B cell (primary cell): ENCODE measurements around the gene MAN2A1. TPM values are rescaled to one million over a fixed set of nuclear protein-coding genes. Genes with fewer than 3 reads are reported as not detected.

Experiments
- ATAC-seq: fragments of 200-7000 bp; cut with Tn5 transposase; one replicate; pipeline ENCODE4 v1.10.0; 2021; ENCODE audit warnings: low read depth, mild to moderate bottlenecking, moderate number of reproducible peaks, moderate library complexity
- CTCF ChIA-PET: fragments of 350-600 bp; sonication (Branson Sonifier 250); formaldehyde crosslinking; loops from one replicate; lab custom pipeline; 2021; ENCODE audit warnings: antibody characterized with exemption, inconsistent platforms; lab: Charles Lee
- POLR2A ChIA-PET: fragments of 350-600 bp; sonication (Branson Sonifier 250); formaldehyde crosslinking; loops from one replicate; lab custom pipeline; 2021; ENCODE audit warnings: antibody characterized with exemption; lab: Charles Lee
- DNase-seq: peaks from one replicate; pipeline ENCODE4 v3.0.0; 2013
- H2AFZ ChIP-seq: 2 replicates; pipeline ENCODE4 v1.6.1; 2012; ENCODE audit warnings: mild to moderate bottlenecking, low read depth, low read length; ENCODE audit not compliant: insufficient read depth, poor library complexity, severe bottlenecking
- H3K27ac ChIP-seq, 2 donors: 1 replicate in 1 of 2; 2 replicates in 1 of 2; pipeline ENCODE4 v1.5.1; 2012 to 2013; ENCODE audit warnings: low read length in 2 of 2, mild to moderate bottlenecking in 2 of 2, moderate library complexity in 1 of 2
- H3K27me3 ChIP-seq, 4 experiments: fragments of 200-600 bp in 1 of 4; sonication (generic) in 1 of 4; replicated peaks in 1 of 4; 1 replicate in 2 of 4; 2 replicates in 2 of 4; pipeline versions ENCODE4 v1.6.1 to v1.7.0; 2013 to 2016; ENCODE audit warnings: low read length in 3 of 4, mild to moderate bottlenecking in 2 of 4, mixed read lengths in 1 of 4, moderate library complexity in 1 of 4; ENCODE audit not compliant: insufficient read depth in 4 of 4, control insufficient read depth in 3 of 4; ENCODE audit errors: control extremely low read depth in 1 of 4
- H3K36me3 ChIP-seq, 2 experiments: replicated peaks in 1 of 2; 1 replicate in 1 of 2; 2 replicates in 1 of 2; pipeline versions ENCODE4 v1.6.1 to v1.7.1; 2013; ENCODE audit warnings: low read length in 1 of 2; ENCODE audit not compliant: insufficient read depth in 2 of 2, control insufficient read depth in 1 of 2; ENCODE audit errors: control extremely low read depth in 1 of 2, extremely low read depth in 1 of 2
- H3K4me1 ChIP-seq, 2 donors: fragments of 200-600 bp in 1 of 2; sonication (generic) in 1 of 2; 1 replicate in 1 of 2; 2 replicates in 1 of 2; pipeline versions ENCODE4 v1.5.1 to v1.6.1; 2013 to 2017; ENCODE audit warnings: low read length in 2 of 2; ENCODE audit not compliant: control insufficient read depth in 2 of 2, insufficient read depth in 2 of 2
- H3K4me2 ChIP-seq: replicated peaks from 2 replicates; pipeline ENCODE3; 2012; ENCODE audit warnings: mild to moderate bottlenecking, low read depth, low read length; ENCODE audit not compliant: poor library complexity, severe bottlenecking
- H3K4me3 ChIP-seq, 5 experiments: fragments of 200-600 bp in 1 of 5; sonication (generic) in 1 of 5; 1 replicate in 3 of 5; 2 replicates in 2 of 5; pipeline versions ENCODE4 v1.5.1 to v1.7.0; 2011 to 2016; ENCODE audit warnings: low read length in 4 of 5, mild to moderate bottlenecking in 4 of 5, low read depth in 2 of 5, control low read depth in 1 of 5, moderate library complexity in 1 of 5; ENCODE audit not compliant: insufficient read depth in 1 of 5; ENCODE audit errors: control extremely low read depth in 1 of 5, extremely low read depth in 1 of 5
- H3K79me2 ChIP-seq: fragments of 200-600 bp; sonication (generic); one replicate; pipeline ENCODE4 v1.6.0; 2016; ENCODE audit warnings: low read length; ENCODE audit not compliant: control insufficient read depth, insufficient read depth
- H3K9ac ChIP-seq: fragments of 200-600 bp; sonication (generic); 2 replicates; pipeline ENCODE4 v1.6.1; 2017; ENCODE audit warnings: mild to moderate bottlenecking, low read length, moderate library complexity
- H3K9me3 ChIP-seq, 3 donors: one replicate each; pipeline versions ENCODE4 v1.6.1 to v1.7.1; 2013; ENCODE audit warnings: low read length in 2 of 3; ENCODE audit not compliant: control insufficient read depth in 2 of 3, insufficient read depth in 1 of 3; ENCODE audit errors: control extremely low read depth in 1 of 3
- H4K20me1 ChIP-seq: 2 replicates; pipeline ENCODE4 v1.6.0; 2012; ENCODE audit warnings: mild to moderate bottlenecking, low read length; ENCODE audit not compliant: insufficient read depth, control insufficient read depth, poor library complexity, severe bottlenecking
- H3K27ac Mint-ChIP-seq: one replicate; pipeline ENCODE4 v1.8.0; 2021; ENCODE audit warnings: mixed read lengths
- H3K27me3 Mint-ChIP-seq: one replicate; pipeline ENCODE4 v1.8.0; 2021; ENCODE audit warnings: mixed read lengths
- H3K4me1 Mint-ChIP-seq: one replicate; pipeline ENCODE4 v1.8.0; 2021; ENCODE audit warnings: mixed read lengths
- H3K4me3 Mint-ChIP-seq: one replicate; pipeline ENCODE4 v1.8.0; 2021; ENCODE audit warnings: mixed read lengths
- H3K9me3 Mint-ChIP-seq: one replicate; pipeline ENCODE4 v1.8.0; 2022; ENCODE audit warnings: mixed read lengths; ENCODE audit not compliant: insufficient read depth
- CTCF ChIP-seq: fragments of 200-600 bp; IDR thresholded peaks from one replicate; pipeline ENCODE4 v1.8.0; 2022; ENCODE audit warnings: antibody characterized with exemption, mild to moderate bottlenecking
- EZH2 ChIP-seq: IDR thresholded peaks from 2 replicates; pipeline ENCODE4 v1.6.1; 2012; ENCODE audit warnings: borderline replicate concordance, low read depth, mild to moderate bottlenecking, moderate library complexity, low read length; ENCODE audit not compliant: insufficient read depth, poor library complexity, severe bottlenecking
- WGBS: methylation state at CpG from one replicate; pipeline ENCODE4 v1.1.5; 2013; ENCODE audit warnings: missing lambda C conversion rate; ENCODE audit not compliant: insufficient coverage; 5-methylcytosine and 5-hydroxymethylcytosine counted together
- intact Hi-C: fragments of 100-400 bp; cut with micrococcal nuclease; formaldehyde crosslinking; loops from one replicate; pipeline ENCODE4 v1.10.0; 2022
- polyA plus RNA-seq: library from polyadenylated mRNA; depleted of rRNA; stranded (reverse); fragments of >200 nt; gene quantifications from 2 replicates; pipeline ENCODE4 v1.2.3, GENCODE V29; 2012
- total RNA-seq, 2 donors: library from RNA; stranded (reverse); fragments of 120-200 nt in 1 of 2; gene quantifications; 1 replicate in 1 of 2; 2 replicates in 1 of 2; pipeline versions ENCODE4 v1.2.3 to v1.2.4, GENCODE V29; 2013 to 2022

Gene MAN2A1
- total and polyA plus RNA-seq, 2 donors (not counting 1 experiment from before 2014, with no cell fraction given), result 12.7 to 55.0 TPM

GRCh38 chr5:109803854-109804253 is 114.1 kb downstream of the MAN2A1 start:
- DNase-seq (no peak), ATAC-seq (no peak)
- Mint-ChIP-seq H3K4me1 (no peaks in the 10 kb centered on the region), H3K4me3 (no peak overlapping the region), H3K9me3 (no peaks in the 10 kb centered on the region), H3K27me3 (no peaks in the 10 kb centered on the region), H3K27ac (no peak overlapping the region)
- Histone ChIP-seq H3K4me2 (no peak overlapping the region), H3K27me3 (no peaks in the 10 kb centered on the region), H2AFZ (no peak overlapping the region), H3K4me3 (no peak overlapping the region), H3K4me1 (no peaks in the 10 kb centered on the region), H3K27ac (no peak overlapping the region), H3K9ac (no peak overlapping the region), H3K36me3 (peaks cover 2 to 4% of the 10 kb centered on the region in 2 experiments), H3K79me2 (no peaks in the 10 kb centered on the region), H3K9me3 (no peaks in the 10 kb centered on the region), H4K20me1 (no peaks in the 10 kb centered on the region)
- no CpG with 5 or more reads among the region's 2 CpGs for WGBS
- ChIA-PET CTCF (no interaction called here), POLR2A (no interaction called here)
- TF ChIP-seq EZH2, result no peak
- TF ChIP-seq CTCF, result no peak
- intact Hi-C loops, result no loop called here

- DNase-seq (no peak), ATAC-seq (no peak)
- Histone ChIP-seq H3K4me1 (no peaks in the 10 kb centered on the region), H3K4me3 (no peak overlapping the region), H3K9me3 (no peaks in the 10 kb centered on the region), H3K36me3 (peaks cover 2 to 16% of the 10 kb centered on the region in 2 experiments), H3K79me2 (no peaks in the 10 kb centered on the region), H3K27ac (no peak overlapping the region), H4K20me1 (no peaks in the 10 kb centered on the region), H3K9ac (no peak overlapping the region), H3K4me2 (no peak overlapping the region), H3K27me3 (no peaks in the 10 kb centered on the region), H2AFZ (no peak overlapping the region)
- Mint-ChIP-seq H3K27me3 (no peaks in the 10 kb centered on the region), H3K27ac (no peak overlapping the region), H3K4me1 (no peaks in the 10 kb centered on the region), H3K4me3 (no peak overlapping the region), H3K9me3 (no peaks in the 10 kb centered on the region)
- TF ChIP-seq EZH2 (no peak), CTCF (no peak)
- WGBS, result 100% methylated on average over 1 of the region's 3 CpGs
- ChIA-PET CTCF (no interaction called here), POLR2A (no interaction called here)
- intact Hi-C loops, result no loop called here
Observed at GRCh38 chr5:109805472-109805871, 115.7 kb downstream of the MAN2A1 start.
